Measurements from ENCODE around the gene PIK3R2.

The PIK3R2 gene

DNA sequence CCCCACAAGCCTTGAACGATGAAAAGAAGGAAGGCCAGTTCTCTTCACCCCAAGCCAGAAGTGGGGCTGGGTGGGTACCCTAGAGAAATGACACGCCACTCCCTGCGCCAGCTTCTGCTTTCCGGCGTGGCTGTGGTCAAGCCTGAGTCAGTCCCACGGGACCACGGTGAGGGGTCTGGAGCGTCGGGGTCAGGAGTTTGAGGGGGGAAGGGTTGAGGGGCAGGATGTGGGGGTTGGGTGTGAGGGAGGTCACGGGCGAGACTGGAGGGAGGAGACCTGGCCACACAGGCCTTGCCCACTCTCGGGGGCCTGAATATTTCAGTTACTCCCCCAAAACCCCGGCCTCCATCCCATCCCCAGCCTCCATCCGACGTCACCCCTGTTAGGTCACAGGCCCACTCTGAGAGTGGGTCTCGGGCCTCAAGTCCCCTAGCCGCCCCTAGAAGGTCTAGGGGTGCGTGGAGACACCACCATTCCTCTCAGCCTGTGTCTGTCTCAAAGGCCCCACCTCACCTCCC, 20.1 kb downstream of the PIK3R2 start:
- peak; percentile 55 for DNase-seq

DNA sequence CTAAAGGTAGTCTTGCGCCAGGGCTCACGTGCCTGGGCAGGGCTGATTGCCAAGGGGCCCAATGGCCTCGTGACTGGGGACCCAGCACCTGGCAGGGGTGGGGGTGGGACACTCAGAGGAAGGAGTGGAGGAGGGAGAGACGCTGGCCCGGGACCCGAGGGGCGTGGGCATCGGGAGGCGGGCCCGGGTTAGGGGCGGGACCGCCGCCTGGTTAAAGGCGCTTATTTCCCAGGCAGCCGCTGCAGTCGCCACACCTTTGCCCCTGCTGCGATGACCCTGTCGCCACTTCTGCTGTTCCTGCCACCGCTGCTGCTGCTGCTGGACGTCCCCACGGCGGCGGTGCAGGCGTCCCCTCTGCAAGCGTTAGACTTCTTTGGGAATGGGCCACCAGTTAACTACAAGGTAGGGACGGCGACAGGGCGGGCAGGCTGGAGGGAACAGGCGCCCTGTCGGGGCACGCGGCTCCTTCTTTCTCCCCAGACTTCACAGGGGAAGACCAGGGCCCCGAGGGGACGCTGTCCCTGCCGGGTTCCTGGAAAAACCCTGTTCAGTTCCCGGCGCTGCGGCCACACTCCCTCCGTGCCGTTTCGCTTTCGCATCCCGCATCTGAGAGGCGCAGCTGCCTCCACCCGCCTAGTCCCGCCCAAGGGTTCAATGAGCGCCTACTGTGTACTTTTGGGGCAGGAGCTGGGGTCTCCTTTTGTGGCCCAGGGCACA, 20.8 kb downstream of the PIK3R2 start, which contains the start of gene IFI30:
TSS of gene IFI30 (plus strand) at position 242 of the 717 bp plus-strand sequence. CDS start at position 271, 29 bp downstream.
- no peak for DNase-seq

DNA sequence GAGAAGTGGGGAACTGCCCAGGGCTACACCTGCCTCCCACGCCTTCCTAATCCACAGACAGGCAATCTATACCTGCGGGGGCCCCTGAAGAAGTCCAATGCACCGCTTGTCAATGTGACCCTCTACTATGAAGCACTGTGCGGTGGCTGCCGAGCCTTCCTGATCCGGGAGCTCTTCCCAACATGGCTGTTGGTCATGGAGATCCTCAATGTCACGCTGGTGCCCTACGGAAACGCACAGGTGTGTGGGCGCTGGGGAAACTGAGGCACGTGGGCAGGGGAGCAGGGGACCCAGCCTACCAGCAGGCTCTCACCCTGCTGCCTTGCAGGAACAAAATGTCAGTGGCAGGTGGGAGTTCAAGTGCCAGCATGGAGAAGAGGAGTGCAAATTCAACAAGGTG, 22.0 kb downstream of the PIK3R2 start:
- DNase-seq: no peak

DNA sequence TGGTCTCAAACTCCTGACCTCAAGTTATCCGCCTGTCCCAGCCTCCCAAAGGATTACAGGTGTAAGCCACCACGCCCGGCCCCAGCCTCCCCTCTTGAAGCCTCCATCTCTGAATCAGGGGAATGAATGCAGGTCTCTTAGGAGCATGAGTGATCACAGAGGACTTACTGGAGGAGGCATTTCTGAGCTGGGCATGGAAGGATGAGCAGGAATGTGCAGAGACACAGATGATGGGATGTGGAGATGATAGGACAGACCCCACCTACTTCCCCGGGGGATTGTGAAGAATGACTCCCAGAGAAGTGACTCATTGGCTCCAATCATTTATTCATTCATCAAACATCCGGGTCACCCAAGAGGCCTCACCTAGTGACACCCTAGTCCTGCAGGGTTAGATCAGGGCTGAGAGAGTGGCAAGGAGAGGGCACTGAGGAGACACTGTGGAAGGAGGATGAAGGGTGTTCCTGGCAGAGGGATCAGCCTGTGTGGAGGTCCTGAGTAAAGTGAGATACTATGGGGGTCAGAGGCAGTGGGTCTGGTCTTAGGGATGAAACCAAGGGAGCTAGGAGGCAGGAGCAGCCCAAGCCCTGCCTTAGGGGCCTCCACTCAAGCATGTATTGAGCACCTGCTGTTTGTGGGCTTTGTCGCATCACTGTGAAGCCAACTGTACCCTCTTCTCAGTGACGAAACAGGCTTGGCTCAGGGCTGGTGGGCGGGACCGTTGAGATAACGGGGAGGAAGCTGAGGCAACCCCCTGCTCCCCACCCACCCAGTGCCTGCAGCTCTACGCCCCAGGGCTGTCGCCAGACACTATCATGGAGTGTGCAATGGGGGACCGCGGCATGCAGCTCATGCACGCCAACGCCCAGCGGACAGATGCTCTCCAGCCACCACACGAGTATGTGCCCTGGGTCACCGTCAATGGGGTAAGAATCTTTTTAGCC, 23.7 kb downstream of the PIK3R2 start:
- no peak for DNase-seq

DNA sequence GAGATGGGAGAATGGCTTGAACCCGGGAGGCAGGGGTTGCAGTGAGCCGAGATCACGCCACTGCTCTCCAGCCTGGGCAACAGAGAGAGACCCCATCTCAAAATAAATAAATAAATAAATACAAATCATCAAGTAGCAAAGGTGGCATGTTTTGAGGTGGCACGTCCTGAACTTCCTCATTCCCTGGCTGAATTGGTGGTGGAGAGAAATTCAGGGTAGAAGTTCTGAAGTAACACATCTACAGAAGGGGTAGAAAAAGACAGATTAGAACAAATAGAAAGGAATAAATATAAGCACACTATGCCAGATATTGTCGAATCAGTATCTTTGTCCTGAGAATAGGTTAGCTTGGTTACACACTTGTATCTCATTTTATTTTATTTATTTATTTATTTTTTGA, 27.0 kb downstream of the PIK3R2 start:
- DNase-seq: no peak

DNA sequence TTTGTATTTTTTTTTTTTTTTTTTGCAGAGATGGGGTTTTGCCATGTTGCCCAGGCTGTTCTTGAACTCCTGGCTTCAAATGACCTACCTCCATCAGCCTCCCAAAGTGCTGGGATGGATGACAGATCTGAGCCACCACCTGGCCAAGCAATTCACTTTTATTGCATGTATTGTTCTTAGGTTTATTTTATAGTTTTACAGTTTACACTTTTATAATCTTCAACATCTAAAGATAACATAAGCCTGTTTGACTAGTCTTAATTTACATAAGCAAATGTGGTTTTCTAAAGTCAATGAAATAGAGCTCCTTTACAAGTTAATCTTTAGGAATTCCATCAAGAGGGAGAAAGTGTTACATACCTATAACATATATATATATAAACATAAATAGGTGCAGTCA, 30.6 kb downstream of the PIK3R2 start:
- no peak for DNase-seq

DNA sequence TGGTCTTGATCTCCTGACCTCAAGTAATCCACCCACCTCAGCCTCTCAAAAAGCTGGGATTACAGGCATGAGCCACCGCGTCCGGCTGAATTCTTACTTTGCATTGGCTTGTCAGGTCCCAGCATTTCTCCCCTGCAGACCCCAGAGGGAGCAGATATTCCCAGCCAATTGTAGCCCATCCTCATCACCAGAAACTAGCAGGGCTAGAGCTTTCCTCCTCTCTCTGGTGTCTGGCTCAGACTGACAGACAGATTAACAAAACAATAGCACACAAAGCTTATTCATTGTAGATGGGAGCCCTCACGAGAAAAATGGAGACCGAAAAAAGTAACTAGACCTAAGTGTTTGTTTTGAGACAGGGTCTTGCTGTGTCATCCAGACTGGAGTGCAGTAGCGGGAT, 32.6 kb downstream of the PIK3R2 start:
- DNase-seq: no peak

DNA sequence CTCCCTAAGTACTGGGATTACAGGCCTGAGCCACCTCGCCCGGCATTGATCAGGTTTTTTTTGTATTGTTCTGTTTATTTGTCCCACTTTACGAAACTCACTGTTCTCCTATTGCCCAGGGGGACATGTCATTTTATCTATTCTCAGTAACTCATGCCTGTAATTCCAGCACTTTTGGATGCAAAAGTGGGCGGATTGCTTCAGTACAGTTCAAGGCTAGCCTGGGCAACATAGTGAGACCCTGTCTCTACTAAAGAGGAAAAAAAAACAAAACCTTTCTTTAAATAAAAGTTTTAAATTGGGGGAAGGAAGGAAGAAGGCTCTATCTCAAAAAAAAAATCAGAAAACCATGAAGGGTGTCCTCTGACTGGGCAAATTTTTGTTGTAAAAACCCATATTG, 37.3 kb downstream of the PIK3R2 start:
- no peak for DNase-seq

DNA sequence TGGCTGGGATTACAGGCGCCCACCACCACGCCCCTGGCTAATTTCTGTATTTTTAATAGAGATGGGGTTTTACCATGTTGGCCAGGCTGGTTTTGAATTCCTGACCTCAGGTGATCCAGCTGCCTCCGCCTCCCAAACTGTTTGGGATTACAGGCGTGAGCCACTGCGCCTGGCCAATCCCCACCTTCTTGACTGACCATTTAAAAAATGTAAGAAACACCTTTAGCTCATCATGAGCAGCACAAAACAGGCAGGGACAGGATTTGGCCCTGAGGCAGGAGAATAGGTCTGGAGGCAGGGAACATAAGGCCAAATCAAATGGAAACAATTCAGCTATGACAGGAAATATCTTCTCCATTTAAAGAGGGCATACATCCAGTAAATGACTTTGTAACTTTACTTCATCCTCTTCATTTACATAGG, 38.7 kb downstream of the PIK3R2 start:
- no peak for DNase-seq

DNA sequence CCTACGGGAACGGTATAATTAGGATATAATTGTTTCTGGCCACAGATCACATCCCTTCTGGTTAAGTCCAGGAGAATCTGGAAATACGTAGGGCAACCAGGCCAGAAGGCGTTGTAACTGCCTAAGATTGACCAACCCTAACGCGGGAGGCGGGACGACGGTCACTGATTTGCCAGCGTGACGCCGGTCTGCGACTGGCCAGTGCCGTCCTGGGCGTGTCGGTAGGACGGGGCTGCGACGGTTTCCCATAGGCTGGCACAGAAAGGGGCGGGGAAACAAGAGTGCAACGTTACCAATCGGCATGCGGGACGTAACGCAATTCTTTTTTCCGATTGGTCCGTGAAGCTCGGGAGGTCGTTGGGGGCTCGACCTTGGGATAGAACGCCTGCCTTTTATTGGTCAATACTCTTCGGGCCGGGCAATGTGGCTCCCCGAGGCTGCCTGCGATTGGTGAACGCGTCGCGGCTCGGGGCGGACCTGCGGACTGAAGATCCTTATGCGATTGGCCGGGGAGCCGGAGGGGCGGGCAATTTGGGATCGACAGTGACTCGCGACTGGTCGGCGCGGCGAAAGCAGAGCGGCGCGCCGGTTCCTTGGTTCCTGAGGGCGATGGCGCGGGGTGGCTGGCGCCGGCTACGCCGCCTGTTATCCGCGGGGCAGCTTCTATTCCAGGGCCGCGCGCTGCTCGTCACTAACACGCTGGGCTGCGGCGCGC, 39.9 kb downstream of the PIK3R2 start, which contains the start of gene MPV17L2:
TSS of gene MPV17L2 (plus strand) at position 546 of the 715 bp plus-strand sequence. CDS start at position 610, 64 bp downstream.
- peak; percentile 100 for DNase-seq

DNA sequence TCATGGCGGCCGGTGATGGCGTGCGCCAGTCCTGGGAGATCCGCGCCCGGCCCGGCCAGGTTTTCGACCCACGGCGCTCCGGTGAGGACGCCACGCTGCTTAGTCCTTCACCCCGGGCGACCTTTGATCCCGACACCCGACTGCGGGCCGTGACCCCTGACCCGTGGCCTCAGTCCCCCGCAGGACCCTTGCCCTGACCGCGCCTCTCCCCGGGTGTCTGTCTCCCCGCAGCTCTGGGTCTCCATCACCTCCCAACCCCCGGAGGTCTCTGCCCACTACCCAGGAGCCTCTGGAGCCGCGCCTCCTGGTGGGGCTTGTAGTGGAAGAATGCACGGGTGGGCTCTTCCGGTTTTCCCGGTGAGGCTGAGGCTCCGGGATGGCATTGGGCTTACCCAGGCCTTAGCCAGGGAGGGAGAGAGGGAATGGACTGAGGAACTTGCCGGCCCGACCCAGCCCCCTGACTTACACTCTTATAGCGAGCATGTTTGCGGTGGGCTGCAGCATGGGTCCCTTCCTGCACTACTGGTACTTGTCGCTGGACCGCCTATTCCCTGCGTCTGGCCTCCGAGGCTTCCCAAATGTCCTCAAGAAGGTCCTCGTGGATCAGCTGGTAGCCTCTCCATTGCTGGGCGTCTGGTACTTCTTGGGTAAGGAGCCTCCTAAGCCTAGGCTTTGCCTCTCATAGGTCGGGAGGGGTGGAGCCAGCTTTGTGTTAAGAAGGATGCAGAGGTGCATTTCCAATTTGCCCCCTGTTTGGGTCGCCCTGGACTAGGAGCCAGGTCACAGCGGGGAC, 40.6 kb downstream of the PIK3R2 start:
- no peak for DNase-seq

DNA sequence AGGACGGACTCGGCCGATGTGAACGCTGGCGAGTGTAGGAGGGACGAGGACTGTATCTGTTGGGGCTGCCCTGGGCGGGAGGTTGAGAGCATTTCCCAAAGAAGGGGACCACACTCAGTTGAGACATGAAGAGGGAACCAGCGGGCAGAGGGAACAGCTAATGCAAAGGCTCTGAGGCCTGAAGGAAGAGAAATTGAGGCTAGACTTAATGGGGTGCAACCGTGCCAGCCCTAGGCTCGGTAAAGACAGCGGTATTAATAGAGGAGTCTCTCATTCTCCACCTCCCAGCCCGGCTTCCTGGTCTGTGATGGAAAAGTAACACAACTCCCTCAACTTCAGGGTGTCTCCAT, 41.2 kb downstream of the PIK3R2 start:
- no peak for DNase-seq

DNA sequence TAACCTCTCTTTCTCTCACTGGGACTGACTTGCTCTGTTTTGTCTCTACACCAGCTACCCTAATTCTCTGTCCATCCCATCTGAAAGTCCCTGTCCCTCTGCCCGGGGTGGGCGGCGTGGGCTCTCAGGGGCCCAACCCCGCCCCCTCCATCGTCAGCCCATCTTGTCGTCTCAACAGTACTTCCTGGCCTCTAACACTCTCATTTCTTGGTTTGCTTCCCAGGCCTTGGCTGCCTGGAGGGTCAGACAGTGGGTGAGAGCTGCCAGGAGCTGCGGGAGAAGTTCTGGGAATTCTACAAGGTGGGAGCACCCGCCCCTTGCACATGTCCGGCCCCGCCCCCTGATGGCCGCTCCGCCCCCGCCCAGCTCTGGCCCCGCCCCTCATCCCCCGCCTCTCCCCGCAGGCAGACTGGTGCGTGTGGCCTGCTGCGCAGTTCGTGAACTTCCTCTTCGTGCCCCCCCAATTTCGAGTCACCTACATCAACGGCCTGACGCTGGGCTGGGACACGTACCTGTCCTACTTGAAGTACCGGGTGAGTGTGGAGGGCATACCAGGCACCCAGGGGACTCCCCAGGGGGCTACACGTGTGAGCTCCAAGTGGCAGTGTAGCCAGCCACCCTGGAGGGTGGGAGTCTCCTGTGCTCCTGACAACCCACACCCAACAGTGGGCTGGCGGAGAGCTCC, 41.7 kb downstream of the PIK3R2 start:
- no peak for DNase-seq

DNA sequence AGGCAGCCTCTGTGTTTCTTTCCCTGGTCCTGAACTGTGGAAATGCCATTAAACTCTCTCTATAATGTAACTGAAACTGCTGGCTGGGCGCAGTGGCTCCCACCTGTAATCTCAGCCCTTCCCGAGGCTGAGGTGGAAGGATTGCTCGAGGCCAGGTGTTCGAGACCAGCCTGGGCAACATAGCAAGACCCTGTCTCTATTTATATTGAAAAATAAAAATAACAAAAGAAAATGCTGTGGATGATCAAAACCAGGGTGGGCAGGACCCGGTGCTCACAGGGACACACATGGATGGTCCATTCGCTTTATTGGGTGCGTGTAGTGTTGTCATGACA, 43.5 kb downstream of the PIK3R2 start:
- DNase-seq: no peak

DNA sequence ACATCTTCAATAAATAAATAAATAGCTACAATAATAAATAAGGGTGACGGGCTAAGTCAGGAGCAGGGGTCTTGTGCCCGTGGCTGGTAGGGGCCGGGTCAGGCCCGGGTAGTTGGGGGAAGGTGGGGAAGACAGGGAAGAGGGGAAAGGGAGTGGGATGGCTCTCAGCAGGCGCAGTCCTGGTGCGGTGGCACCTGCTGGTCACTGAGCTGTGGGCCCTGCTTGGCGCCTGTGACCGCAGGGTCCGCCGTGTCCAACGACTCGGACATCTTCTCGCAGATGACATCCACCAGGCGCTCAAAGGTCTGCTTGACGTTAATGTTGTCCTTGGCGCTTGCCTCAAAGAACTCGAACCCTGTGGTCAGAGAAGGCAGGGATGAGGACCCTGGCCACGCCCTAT, 44.3 kb downstream of the PIK3R2 start:
- no peak for DNase-seq

DNA sequence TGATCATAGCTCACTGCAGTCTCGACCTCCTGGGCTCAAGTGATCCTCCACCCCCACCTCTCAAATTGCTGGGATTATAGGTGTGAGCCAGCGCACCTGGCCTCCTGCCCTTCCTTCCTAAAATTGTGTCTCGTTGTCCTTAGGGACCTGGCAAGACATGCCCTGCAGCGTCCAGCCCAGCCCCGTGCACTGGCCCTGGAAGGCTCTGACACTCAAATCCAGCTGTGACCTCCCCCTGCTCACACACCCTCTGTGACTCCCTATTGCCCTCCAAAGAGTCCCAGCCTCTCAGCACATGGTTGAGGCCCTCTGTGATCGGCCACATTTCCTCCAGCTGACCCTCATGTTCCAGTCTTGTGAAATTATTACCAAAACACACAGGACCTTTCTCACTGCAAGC, 45.0 kb downstream of the PIK3R2 start:
- DNase-seq: no peak

DNA sequence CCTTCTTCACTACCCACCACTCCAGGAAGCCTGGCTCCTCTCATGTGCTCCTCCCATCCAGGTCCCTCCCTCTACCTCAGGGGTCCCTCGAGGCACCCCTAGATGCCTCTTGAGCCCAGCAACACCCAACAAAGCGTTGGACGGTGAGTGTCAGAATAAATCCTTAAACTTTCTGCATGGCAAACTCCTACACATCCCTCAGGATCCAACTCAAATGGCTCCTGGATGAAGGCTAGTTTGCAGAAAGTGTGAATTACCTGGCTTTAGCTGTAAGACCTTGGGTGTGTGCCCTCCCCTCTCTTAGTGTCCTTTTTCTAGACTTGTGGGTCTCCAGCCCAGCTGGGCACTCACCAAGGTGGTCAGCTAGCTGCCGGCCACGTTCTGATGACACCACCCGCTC, 45.4 kb downstream of the PIK3R2 start:
- DNase-seq: no peak

DNA sequence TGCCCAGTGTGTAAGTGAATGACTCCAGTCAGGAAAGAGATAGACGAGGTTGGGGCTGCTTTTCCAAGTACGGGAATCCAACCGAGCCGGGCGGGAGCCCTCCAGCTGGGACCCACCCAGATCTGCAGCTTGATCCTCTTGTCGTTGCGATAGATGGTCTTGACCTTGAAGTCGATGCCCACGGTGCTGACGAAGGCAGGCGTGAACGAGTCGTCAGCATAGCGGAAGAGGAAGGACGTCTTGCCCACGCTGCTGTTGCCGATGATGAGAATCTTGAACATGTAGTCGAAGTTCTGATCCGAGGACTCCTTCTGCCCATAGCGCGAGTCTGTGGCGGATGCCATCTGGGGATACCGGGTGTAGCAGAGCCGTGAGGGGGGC, 49.4 kb downstream of the PIK3R2 start:
- DNase-seq: no peak

DNA sequence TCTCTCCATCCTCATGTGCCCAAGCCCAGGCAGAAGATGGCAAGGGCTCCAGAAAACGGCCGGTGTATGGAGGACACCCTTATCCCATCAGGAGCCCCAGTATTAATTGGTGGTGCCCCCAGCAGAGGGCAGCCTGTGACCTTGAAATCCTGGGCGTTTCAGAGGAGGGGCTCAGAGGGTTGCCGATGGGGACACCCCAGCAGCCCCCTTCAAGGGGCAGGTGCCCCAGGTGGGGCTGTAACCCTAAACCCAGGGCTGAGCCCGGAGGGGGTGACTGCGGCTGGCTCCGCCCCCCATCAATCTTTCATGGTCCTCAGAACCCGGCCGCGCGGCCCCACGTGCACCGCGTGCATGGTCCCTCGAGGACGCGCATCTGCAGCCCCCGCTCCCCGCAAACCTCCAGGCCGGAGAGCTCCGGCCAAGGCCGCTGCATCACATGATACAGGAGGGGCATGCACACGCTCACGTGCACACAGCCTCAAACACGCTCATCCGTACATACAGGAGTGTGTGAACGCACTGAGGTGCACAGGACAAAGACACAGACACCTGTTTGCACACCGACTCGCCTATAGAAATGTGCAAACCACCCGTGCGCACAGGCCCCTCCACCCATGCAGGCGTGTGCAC, 49.9 kb downstream of the PIK3R2 start:
- DNase-seq: no peak

DNA sequence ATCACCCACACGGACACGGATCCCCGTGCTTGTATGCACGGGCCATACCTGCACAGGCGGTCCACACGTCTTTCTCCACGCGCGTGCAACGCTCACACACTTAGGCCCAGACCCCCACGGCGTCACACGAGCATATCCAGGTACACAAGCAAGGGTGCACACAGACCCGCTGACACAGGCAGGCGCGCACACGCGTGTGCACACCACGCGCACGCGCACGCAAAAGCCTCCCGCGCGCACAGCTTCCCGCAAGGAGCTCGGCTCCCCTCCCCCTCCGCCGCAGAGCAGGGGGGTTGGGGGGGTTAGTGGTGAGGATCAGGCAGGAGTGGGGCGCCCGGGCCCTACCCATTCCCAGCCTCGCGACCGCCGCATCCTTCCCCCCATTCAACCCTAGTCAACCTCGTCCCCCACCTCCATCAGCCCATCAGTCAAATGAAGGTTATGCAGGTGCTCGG, 50.5 kb downstream of the PIK3R2 start:
- no peak for DNase-seq

DNA sequence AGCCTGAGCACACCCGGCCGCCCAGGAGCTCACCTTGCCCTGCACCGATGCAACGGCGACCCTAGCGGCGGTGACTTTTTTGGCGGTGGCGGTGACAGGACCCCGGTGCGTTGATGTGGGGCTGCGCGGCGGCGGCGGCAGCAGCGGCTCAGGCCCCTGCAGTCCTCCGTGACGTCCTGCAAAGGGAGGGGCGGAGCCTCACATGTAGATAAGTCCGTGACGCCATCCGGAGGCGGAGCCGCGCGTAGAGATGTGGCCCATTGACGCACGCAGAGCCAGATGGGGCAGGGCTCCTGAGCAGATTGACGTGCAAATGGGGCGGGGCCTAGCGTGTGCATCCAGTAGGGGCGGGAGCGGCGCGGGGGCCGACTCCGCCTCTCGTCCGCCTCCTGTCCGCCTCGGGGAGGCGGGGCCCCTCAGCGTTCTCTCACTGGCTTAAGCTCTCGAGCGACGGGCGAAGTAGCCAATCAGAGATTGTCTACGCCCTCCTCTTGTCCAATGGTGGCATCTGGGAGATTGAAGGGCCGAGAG, 51.0 kb downstream of the PIK3R2 start, which contains the start of gene RAB3A:
TSS of gene RAB3A (minus strand) at position 180 of the 531 bp plus-strand sequence. CDS start 1,302 bp downstream, outside the sequence.
- DNase-seq: peak; percentile 100

All from fibroblast of skin of scalp (primary cell).